Ectodermal cell (in vitro differentiated cells): ENCODE measurements around the gene NEK1.

Experiments used
- H3K27ac ChIP-seq: 2 replicates; pipeline ENCODE4 v1.7.0; 2013; ENCODE audit warnings: mild to moderate bottlenecking, low read depth, low read length; ENCODE audit not compliant: insufficient read depth, poor library complexity, severe bottlenecking
- H3K27me3 ChIP-seq: 2 replicates; pipeline ENCODE4 v1.7.0; 2013; ENCODE audit warnings: mild to moderate bottlenecking, low read length; ENCODE audit not compliant: insufficient read depth, control insufficient read depth, poor library complexity, severe bottlenecking
- H3K36me3 ChIP-seq: one replicate; pipeline ENCODE4 v1.7.0; 2013; ENCODE audit warnings: low read length; ENCODE audit not compliant: control insufficient read depth, insufficient read depth
- H3K4me1 ChIP-seq: one replicate; pipeline ENCODE4 v1.7.0; 2013; ENCODE audit warnings: low read length; ENCODE audit not compliant: control insufficient read depth, insufficient read depth
- H3K4me3 ChIP-seq: 2 replicates; pipeline ENCODE4 v1.7.0; 2013; ENCODE audit warnings: low read depth, low read length, control low read depth; ENCODE audit not compliant: insufficient read depth
- H3K9me3 ChIP-seq: 2 replicates; pipeline ENCODE4 v1.7.0; 2013; ENCODE audit warnings: mild to moderate bottlenecking, low read length, moderate library complexity; ENCODE audit not compliant: control insufficient read depth
- WGBS, 2 experiments: methylation state at CpG; one replicate each; pipeline ENCODE4 v1.1.7; 2013; ENCODE audit warnings: missing lambda C conversion rate in 2 of 2; 5-methylcytosine and 5-hydroxymethylcytosine counted together

NEK1 gene

DNA sequence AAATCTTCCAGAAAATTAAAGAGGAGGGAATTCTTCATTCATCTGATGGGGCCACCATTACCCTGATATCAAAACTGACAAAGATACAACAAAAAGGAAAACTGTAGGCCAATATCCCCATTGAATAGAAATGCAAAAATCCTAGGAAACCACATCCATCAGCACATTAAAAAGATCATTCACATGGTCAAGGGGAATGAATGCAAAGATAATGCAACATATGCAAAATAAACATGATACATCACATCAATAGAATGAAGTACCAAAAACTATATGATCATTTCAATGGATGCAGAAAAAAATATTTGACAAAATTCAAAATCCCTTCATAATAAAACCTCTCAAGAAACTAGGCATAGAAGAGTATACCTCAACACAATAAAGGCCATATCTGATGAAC, 232.7 kb downstream of the NEK1 start:
- Histone ChIP-seq H3K4me1 (no peaks in the 10 kb centered on the region), H3K27me3 (no peaks in the 10 kb centered on the region), H3K9me3 (peaks cover 6% of the 10 kb centered on the region), H3K36me3 (no peaks in the 10 kb centered on the region), H3K4me3 (no peak overlapping the region), H3K27ac (no peak overlapping the region)

DNA sequence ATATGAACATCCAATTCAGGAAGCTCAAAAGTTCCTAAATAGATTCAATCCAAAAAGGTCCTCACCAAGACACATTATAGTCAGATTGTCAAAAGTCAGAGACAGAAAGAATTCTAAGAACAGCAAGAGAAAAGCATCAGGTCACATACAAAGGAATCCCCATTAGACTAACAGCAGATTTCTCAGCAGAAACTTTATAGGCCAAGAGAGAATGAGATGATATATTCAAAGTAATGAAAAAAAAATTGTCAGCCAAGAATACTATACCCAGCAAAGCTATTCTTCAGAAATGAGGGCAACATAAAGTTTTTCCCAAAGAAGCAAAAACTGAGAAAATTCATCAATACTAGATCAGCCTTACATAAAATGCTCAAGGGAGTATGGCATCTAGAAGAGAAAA, 235.0 kb downstream of the NEK1 start:
- Histone ChIP-seq H3K4me3 (no peak overlapping the region), H3K9me3 (peaks cover 6% of the 10 kb centered on the region), H3K27me3 (no peaks in the 10 kb centered on the region), H3K36me3 (no peaks in the 10 kb centered on the region), H3K4me1 (no peaks in the 10 kb centered on the region), H3K27ac (no peak overlapping the region)

DNA sequence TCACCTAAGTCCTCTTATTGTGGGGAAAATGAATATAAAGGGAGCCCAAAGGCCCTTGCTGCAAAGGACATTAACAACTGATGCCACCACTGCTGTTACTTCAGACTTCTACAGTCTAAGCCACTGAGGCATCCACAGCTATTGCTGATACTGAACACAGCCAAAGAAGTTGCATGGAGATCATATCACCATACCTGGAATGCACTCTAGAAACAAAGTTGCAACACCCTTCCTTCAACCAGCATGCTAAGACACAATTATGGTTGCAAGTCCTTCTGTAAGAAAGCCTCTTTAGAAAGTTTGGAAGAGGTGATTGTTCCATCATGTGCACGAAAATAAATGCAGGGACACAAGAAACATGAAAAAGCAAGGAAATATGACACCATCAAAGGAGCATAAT, 236.0 kb downstream of the NEK1 start:
- Histone ChIP-seq H3K27ac (no peak overlapping the region), H3K4me1 (no peaks in the 10 kb centered on the region), H3K27me3 (no peaks in the 10 kb centered on the region), H3K36me3 (no peaks in the 10 kb centered on the region), H3K9me3 (peaks cover 6% of the 10 kb centered on the region), H3K4me3 (no peak overlapping the region)
- 92 to 95% methylated on average over 1 of the region's 1 CpG for WGBS, 2 experiments

DNA sequence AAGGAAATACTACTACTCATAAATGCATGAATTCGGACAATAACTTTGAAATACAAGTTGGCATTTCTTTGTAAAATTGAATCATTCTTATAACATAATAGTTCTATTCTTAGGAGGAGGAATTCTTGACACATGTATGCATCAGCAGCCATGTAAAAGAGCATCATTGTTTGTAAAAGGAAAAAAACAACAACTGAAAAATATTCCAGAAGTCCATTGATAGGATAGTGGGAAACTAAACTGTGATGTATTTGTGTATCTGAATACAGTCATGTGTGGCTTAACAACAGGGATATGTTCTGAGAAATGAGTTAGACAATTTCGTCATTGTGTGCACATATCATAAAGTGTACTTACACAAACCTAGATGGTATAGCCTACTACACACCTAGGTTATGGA, 239.6 kb downstream of the NEK1 start:
- no peaks in the 10 kb centered on the region for H3K4me1 ChIP-seq
- peaks cover 6% of the 10 kb centered on the region for H3K9me3 ChIP-seq
- 100% methylated on average over 1 of the region's 2 CpGs; no CpG with 5 or more reads in 1 of the 2 experiments for WGBS, 2 experiments
- no peaks in the 10 kb centered on the region for H3K36me3 ChIP-seq
- no peak overlapping the region for H3K4me3 ChIP-seq
- no peaks in the 10 kb centered on the region for H3K27me3 ChIP-seq
- H3K27ac ChIP-seq: no peak overlapping the region

DNA sequence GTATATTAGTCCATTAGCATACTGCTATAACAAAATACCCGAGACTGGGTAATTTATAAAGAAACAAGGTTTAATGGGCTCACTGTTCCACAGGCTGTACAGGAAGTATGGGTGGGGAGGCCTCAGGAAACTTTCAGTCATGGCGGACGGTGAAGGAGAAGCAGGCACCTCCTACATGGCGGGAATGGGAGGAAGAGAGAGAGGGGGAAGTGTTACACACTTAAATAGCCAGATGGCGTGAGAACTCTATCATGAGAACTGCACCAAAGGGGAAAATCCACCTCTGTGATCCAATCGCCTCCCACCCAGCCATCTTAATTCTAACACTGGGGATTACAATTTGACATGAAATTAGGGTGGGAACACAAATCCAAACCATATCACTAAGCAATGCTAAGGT, 242.7 kb downstream of the NEK1 start:
- Histone ChIP-seq H3K27me3 (no peaks in the 10 kb centered on the region), H3K4me3 (no peak overlapping the region), H3K36me3 (no peaks in the 10 kb centered on the region), H3K4me1 (no peaks in the 10 kb centered on the region), H3K9me3 (no peaks in the 10 kb centered on the region), H3K27ac (no peak overlapping the region)
- WGBS, 2 experiments: 87 to 90% methylated on average over 6 of the region's 6 CpGs

DNA sequence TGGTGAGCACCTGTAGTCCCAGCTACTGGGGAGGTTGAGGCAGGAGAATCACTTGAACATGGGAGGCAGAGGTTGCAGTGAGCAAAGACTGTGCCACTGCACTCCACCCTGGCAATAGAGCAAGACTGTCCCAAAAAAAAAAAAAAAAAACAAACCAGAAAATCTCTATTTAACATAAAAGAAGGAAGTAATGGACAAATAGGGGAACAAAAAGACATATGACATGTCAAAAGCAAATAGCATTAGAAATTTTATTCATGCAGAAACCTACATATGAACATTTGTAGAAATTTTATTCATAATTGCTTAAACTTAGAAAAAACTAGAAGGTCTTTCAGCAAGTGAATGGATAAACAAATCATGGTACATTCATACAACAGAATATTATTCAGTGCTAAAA, 244.6 kb downstream of the NEK1 start:
- no peak overlapping the region for H3K4me3 ChIP-seq
- H3K27me3 ChIP-seq: no peaks in the 10 kb centered on the region
- H3K9me3 ChIP-seq: no peaks in the 10 kb centered on the region
- H3K27ac ChIP-seq: no peak overlapping the region
- H3K36me3 ChIP-seq: no peaks in the 10 kb centered on the region
- no peaks in the 10 kb centered on the region for H3K4me1 ChIP-seq

DNA sequence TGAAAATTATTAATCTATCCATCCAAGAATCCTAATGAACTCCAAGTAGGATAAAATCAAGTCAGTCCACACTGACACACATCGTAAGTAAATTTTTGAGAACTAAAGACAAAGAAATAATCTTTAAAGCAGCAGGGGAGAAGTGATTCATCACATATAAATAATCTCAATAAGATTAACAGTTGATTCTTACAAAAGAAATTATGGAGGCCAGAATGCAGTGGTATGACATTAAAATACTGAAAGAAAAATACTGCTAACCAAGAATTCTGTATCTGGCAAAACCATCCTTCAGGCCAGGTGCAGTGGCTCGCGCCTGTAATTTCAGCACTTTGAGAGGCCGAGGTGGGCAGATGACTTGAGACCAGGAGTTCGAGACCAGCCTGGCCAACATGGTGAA, 245.6 kb downstream of the NEK1 start:
- no peaks in the 10 kb centered on the region for H3K9me3 ChIP-seq
- no peak overlapping the region for H3K27ac ChIP-seq
- no peak overlapping the region for H3K4me3 ChIP-seq
- WGBS, 2 experiments: 84 to 90% methylated on average over 4 to 5 of the region's 5 CpGs
- no peaks in the 10 kb centered on the region for H3K4me1 ChIP-seq
- no peaks in the 10 kb centered on the region for H3K36me3 ChIP-seq
- no peaks in the 10 kb centered on the region for H3K27me3 ChIP-seq

DNA sequence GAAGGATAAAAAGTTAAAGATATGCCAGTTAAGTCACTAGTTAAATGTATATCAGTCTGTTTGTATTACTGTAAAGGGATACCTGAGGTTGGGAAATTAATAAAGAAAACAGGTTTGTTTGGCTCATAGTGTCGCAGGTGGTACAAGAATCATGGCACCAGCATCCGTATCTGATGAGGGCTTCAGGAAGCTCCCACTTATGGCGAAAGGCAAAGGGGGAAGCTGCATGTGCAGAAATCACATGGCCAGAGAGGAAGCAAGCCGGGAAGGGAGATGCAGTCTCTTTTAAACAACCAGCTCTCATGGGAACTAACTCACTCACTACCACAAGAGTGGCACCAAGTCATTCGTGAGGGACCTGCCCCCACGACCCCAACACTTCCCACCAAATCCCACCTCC, 249.8 kb downstream of the NEK1 start:
- no peaks in the 10 kb centered on the region for H3K36me3 ChIP-seq
- H3K4me3 ChIP-seq: no peak overlapping the region
- 80 to 81% methylated on average over 6 of the region's 6 CpGs for WGBS, 2 experiments
- H3K4me1 ChIP-seq: no peaks in the 10 kb centered on the region
- no peaks in the 10 kb centered on the region for H3K9me3 ChIP-seq
- no peaks in the 10 kb centered on the region for H3K27me3 ChIP-seq
- H3K27ac ChIP-seq: no peak overlapping the region

DNA sequence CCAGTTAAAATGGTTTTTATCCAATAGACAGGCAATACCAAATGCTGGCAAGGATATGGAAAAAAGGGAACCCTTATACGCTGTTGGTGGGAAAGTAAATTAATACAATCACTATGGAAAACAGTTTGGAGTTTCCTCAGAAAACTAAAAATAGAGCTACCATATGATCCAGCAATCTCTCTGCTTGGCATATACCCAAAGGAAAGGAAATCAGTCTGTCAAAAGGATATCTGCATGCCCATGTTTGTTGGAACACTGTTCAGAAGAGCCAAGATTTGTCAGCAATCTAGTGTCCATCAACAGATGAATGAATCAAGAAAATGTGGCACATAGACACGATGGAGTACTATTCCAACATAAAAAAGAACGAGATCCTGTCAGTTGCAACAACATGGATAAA, 250.6 kb downstream of the NEK1 start:
- no peaks in the 10 kb centered on the region for H3K4me1 ChIP-seq
- H3K27me3 ChIP-seq: no peaks in the 10 kb centered on the region
- H3K36me3 ChIP-seq: no peaks in the 10 kb centered on the region
- H3K4me3 ChIP-seq: no peak overlapping the region
- H3K9me3 ChIP-seq: no peaks in the 10 kb centered on the region
- H3K27ac ChIP-seq: no peak overlapping the region
- 94 to 95% methylated on average over 2 to 3 of the region's 3 CpGs for WGBS, 2 experiments

DNA sequence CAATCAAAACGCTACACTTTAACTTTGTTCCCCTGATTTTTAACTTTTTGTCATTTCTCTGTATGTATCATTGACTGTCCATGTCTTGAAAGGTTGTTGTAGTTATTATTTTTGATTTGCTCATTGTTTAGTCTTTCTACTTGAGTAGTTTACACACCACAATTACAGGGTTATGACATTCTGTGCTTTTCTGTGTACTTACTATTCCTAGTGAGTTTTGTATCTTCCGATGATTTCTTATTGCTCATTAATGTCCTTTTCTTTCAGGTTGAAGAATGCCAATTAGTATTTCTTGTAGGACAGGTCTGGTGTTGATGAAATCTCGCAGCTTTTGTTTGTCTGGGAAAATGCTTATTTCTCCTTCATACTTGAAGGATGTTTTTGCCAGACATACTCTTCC, 252.4 kb downstream of the NEK1 start:
- H3K36me3 ChIP-seq: no peaks in the 10 kb centered on the region
- H3K4me3 ChIP-seq: no peak overlapping the region
- no peaks in the 10 kb centered on the region for H3K4me1 ChIP-seq
- 89 to 93% methylated on average over 3 of the region's 3 CpGs for WGBS, 2 experiments
- no peaks in the 10 kb centered on the region for H3K9me3 ChIP-seq
- no peaks in the 10 kb centered on the region for H3K27me3 ChIP-seq
- no peak overlapping the region for H3K27ac ChIP-seq

DNA sequence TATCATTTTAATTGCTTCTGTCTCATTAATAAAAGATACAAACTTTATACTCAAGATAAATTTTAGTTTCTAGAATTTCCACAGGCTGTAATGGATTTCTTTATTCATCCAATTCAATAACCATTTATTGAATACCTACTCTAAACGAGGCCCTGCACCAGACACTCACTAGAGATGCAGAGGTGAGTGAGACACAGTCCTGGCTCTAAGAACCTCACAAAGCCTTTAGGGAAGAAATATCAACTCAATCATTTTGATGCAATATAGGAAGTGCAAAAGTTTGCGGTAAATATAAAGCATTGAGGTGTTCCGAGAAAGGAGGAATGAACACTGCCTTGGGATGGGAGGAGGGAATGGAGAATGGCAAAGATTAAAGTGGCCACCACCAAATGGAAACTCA, 260.0 kb downstream of the NEK1 start:
- H3K4me3 ChIP-seq: no peak overlapping the region
- no peaks in the 10 kb centered on the region for H3K4me1 ChIP-seq
- H3K27me3 ChIP-seq: no peaks in the 10 kb centered on the region
- WGBS, 2 experiments: 97 to 98% methylated on average over 3 of the region's 3 CpGs
- no peaks in the 10 kb centered on the region for H3K9me3 ChIP-seq
- no peak overlapping the region for H3K27ac ChIP-seq
- H3K36me3 ChIP-seq: no peaks in the 10 kb centered on the region
